GM18858 (cell line): ENCODE measurements around the gene CCDC3.
"Not testable (repeated sequence)": the region's sequence is repeated elsewhere in the genome, so short reads cannot be mapped to it uniquely, and the experiment has no call there.

Experiments
- ATAC-seq: cut with Tn5 transposase; IDR thresholded peaks from one replicate; pipeline ENCODE4 v1.9.1; 2021; ENCODE audit not compliant: unreplicated experiment

Gene CCDC3

GRCh38 chr10:13001041-13001886 is at the start of gene CCDC3:
TSS of gene CCDC3 (minus strand) at chr10:13001713. CDS start at chr10:13001570, 143 bp downstream.
- ATAC-seq = no peak

DNA sequence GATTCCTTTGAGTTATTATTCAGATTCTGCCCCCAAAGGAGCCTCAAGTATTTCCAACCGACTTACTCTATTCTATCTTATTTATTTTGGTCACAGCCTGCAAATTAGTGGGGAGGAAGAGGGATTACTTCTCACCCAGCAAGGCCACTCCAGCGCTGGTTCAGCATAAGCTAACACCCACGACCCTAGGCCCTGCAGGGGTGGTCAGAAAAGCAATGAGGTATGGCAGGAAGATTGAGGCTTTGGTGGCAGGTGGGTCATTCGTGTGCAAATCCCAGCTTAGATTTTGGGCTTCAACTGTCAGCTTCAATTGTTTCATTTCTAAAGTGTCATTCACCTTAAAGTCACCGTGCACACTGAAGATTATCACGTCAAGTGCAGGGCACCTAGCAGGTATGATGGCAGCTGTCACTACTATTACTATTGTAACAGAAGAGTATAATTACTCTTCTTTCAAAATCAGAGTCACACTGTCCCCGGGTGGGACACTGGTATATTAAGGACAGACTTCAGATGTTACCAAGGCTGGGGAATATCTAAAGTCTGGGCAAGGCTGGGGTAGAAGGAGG is 49.7 kb upstream of the CCDC3 start:
- no peak for ATAC-seq

DNA sequence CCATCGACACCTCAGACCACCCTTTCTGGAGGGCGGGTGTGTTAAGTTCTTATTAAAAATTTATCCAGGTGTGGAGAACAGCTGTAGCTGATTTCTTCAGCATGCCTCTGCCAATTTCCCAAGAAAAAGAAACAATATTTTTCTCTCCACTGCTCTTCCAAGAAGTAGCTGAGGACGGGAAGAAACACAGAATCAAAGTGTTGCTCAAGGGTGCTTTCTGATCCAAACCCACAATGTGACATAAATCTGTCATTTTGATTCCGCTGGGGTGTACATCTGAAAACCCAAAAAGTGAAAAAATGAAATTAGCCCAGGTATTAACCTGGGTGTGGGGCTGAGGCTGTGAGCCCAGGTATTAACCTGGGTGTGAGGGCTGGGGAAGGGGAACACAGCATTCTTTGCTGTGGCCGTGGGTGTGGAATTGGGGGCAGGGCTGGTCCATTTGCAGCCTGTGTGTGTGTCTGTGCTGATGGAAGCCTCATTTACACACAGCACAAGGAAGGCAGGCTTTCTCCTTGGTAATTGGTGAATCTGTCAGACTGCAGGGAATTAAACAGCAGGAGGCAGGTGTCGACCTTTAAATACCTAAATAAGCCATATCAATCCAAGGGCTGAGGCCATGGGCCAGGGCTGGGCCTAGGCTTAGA is 48.4 kb upstream of the CCDC3 start:
- no peak for ATAC-seq

- ATAC-seq = no peak
Measured at GRCh38 chr10:13048762-13049161, 47.2 kb upstream of the CCDC3 start.

- no peak for ATAC-seq
Measured at GRCh38 chr10:13047529-13048206, 46.2 kb upstream of the CCDC3 start.

GRCh38 chr10:13046851-13047528 is 45.5 kb upstream of the CCDC3 start:
- no peak for ATAC-seq

DNA sequence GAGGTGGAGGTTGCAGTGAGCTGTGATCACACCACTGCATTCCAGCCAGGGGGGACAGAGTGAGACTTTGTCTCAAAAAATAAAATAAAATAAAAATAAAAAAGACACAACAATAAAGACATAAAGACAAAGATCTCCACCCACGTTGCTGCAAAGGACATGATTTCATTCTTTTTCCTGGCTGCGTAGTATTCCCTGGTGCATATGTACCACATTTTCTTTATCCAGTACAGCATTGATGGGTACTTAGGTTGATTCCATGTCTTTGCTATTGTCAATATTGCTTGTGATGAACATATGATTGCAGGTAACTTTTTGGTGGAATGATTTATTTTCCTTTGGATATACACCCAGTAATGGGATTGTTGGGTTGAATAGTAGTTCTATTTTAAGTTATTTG is 42.0 kb upstream of the CCDC3 start:
- ATAC-seq = no peak

DNA sequence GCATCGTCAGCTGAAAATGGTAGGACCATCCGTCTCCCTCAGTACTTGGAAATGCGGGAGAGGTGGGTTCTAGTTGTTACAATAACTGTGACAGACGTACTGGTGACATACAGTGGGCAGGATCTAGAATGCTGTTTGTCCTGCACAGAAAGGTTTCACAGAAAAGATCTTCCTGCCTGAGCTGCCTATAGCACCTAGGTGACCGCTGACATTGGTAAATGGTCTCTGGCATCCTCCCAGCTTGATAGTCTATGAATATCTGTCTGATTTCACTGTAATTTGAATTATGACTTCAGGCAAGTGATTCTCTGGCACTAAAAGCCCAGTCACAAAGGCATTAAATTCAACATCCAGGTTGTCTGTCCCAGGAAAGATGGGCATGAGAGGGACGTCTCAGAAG is 38.2 kb upstream of the CCDC3 start:
- ATAC-seq = no peak

- ATAC-seq = no peak
Measured at GRCh38 chr10:13038391-13038790, 36.9 kb upstream of the CCDC3 start.

DNA sequence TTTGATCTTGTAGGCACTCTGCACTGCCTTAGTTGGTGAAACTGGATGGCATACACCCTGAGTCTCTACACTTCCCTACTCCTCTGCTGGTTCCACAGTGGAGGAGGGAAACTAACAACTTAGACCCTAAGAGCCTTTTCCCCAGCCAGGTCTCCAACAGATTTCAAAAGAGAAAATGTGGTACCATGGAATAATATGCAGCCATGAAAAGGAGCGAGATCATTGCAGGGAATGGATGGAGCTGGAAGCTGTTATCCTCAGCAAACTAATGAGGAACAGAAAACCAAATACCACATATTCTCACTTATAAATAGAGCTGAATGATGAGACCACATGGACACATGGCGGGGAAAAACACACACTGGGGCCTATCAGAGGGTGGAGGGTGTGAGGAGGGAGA is 36.3 kb upstream of the CCDC3 start:
- ATAC-seq = no peak

GRCh38 chr10:13036841-13037240 is 35.3 kb upstream of the CCDC3 start:
- no peak for ATAC-seq

GRCh38 chr10:13035731-13036130 is 34.2 kb upstream of the CCDC3 start:
- ATAC-seq = not testable (repeated sequence)

DNA sequence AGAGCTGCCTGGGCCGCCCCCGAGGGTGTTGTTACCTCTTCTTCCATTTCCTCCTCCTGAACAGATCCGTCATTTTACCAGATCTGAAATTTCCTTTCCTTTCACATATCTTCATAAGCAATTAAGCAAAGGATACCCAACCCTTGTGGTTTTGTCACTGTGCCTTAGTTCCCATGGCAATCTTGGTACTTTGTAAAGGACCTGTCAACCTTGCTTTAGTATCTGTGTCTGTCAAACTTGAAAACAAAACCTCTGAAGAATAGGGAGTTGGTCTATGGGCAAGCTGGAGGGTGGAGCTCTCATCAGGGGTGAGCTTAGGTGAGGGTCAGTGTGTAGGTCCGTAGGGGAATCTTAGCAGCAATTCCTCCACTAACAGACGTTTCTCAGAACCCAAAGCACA is 25.4 kb upstream of the CCDC3 start:
- ATAC-seq = no peak

DNA sequence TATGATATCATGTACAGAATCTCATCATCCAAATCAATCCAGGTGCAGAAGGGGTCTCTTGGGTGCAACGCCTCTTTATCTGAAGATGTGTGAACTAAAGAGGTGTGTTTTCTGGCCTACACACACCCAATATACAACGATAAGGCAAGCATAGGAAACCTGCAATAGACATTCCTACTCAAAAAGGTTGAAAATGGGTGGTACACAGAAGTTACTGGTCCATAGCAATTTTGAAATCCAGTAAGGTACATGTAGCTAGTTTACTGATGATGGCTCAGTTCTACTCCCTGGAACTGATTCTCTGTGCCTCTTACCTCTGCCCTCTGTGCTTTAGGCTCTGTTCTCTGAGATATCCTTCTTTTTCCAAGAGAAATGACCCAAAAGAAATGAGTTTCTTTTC is 22.2 kb upstream of the CCDC3 start:
- no peak for ATAC-seq

DNA sequence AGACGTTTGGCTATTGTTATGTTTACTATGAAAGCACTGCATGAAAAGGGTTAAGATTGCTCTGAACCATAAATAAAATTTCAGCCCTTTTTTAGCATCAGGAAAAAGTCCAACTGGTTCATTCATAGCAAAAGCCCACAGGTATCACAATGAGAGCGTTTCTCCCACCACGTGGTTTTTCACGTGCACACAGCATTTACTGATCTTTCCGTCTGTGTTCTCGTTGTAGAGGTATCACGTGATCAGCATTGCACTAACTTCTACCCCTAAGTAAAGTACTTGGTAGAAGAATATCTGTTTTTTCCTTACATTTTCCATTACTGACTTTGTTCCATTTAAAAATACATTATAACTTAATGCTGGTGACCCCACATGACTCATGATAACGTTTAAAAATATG is 17.8 kb upstream of the CCDC3 start:
- no peak for ATAC-seq

DNA sequence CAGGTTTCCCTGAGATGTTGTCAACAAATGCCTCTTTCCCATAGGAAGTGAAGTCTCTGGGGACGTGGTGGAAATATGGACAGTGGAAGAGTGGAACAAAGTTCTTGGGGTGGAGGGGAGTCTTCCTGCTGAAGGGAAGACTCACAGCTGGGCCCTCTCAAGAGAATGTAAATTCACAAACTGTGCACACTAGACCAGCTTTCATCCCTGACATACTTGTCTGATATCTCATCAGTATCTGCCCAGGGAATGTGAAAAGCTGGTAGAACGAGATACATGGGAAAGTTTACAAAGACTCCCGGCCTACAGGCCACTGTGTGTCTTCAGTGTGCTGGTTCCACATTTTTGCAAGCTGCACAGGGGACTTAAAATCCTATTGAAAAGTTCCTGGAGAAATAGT is 16.7 kb upstream of the CCDC3 start:
- no peak for ATAC-seq

DNA sequence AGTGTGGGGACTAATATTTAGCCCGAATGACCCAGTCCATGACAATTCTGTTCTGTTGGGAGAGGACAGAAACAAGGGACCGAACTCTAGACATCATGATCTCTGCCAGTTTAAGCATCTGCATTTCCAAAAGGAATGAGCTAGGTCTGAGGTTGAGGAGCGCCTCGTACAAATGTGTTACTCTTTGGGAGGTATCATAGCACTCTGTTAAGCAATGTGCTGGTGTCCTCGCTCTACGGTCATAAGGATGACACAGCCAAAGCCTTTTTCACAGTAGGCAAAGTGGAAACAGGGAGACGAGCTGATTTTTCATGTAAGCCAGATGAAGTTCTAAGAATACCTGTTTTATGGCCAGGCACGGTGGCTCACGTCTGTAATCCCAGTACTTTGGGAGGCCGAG is 15.4 kb upstream of the CCDC3 start:
- ATAC-seq = no peak

DNA sequence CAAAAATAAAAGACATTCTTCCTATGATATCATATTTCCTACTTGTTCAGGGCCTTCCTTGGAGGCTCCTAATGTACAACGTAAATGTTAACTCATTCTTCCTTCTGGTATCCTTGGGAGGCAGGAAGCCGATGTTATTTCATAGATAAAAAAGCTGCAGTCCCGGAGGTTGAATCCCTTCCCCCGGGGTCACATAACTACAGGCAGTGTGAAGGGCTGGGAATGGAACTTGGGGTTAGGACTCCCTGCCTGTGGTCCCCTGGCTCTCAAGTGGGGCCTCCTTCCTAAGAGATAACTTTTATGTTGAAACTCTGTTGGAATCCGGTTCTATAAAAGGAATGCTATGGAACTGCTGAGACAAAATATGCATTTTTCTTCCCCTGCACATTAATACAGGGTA is 14.9 kb upstream of the CCDC3 start:
- ATAC-seq = no peak

GRCh38 chr10:13006037-13006436 is 4.5 kb upstream of the CCDC3 start:
- ATAC-seq = no peak

DNA sequence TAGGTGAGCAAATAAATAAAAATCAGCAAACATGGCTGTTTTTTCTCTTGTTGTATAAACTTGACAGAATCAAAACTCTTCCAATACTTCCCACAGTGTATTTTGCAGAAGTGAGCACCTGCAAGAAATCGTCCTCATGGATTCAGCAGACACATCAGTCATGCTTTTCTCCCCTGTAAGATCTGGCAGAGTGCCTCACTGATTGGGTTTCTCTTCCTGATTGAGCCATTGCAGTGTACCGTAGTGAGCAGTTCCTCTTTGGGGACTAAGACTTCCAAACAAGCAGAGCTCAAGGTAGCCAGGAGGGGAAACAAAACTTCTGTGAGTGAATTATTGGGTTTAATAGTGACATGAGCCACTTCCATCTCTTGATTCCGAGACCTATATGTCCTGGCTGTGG is 2.2 kb upstream of the CCDC3 start:
- no peak for ATAC-seq

GRCh38 chr10:13003004-13003403 is 1.5 kb upstream of the CCDC3 start:
- no peak for ATAC-seq
